ENCODE measurements around the gene SHISA4.
"Not testable (repeated sequence)": the region's sequence is repeated elsewhere in the genome, so short reads cannot be mapped to it uniquely, and the experiment has no call there.

SHISA4 gene

GRCh38 chr1:201888282-201889089 is at the start of gene SHISA4:
TSS of gene SHISA4 (plus strand) at chr1:201888898. CDS start at chr1:201888995, 97 bp downstream.
- no peak for DNase-seq

GRCh38 chr1:201839089-201839488 is 49.6 kb upstream of the SHISA4 start:
- DNase-seq = not testable (repeated sequence)

- DNase-seq = no peak
Measured at GRCh38 chr1:201840055-201840454, 48.6 kb upstream of the SHISA4 start.

GRCh38 chr1:201840490-201840889 is 48.2 kb upstream of the SHISA4 start:
- no peak for DNase-seq

- no peak for DNase-seq
Measured at GRCh38 chr1:201841265-201841912, 47.3 kb upstream of the SHISA4 start.

GRCh38 chr1:201842472-201843027 is 46.1 kb upstream of the SHISA4 start:
- DNase-seq = no peak

- no peak for DNase-seq
Measured at GRCh38 chr1:201845331-201846083, 43.2 kb upstream of the SHISA4 start.

- no peak for DNase-seq
Measured at GRCh38 chr1:201847150-201847549, 41.5 kb upstream of the SHISA4 start.

- no peak for DNase-seq
Measured at GRCh38 chr1:201848230-201848629, 40.5 kb upstream of the SHISA4 start.

- DNase-seq = no peak
Measured at GRCh38 chr1:201849372-201850052, 39.2 kb upstream of the SHISA4 start.

- no peak for DNase-seq
Measured at GRCh38 chr1:201850053-201850397, 38.7 kb upstream of the SHISA4 start.

GRCh38 chr1:201851949-201852348 is 36.7 kb upstream of the SHISA4 start:
- no peak for DNase-seq

GRCh38 chr1:201856722-201857121 is 32.0 kb upstream of the SHISA4 start:
- DNase-seq = not testable (repeated sequence)

- no peak for DNase-seq
Measured at GRCh38 chr1:201859424-201859823, 29.3 kb upstream of the SHISA4 start.

GRCh38 chr1:201861448-201861847 is 27.2 kb upstream of the SHISA4 start:
- DNase-seq = no peak

GRCh38 chr1:201870397-201870796 is 18.3 kb upstream of the SHISA4 start:
- DNase-seq = no peak

GRCh38 chr1:201874672-201875071 is 14.0 kb upstream of the SHISA4 start:
- DNase-seq = no peak

GRCh38 chr1:201876148-201876818 is 12.4 kb upstream of the SHISA4 start:
- no peak for DNase-seq

- DNase-seq = peak; percentile 19
Measured at GRCh38 chr1:201877877-201878401, 10.8 kb upstream of the SHISA4 start.

- no peak for DNase-seq
Measured at GRCh38 chr1:201880928-201881571, 7.6 kb upstream of the SHISA4 start.

GRCh38 chr1:201881617-201882016 is 7.1 kb upstream of the SHISA4 start:
- DNase-seq = no peak

Measured in CD4-positive, alpha-beta T cell treated with Interleukin-21 for 1 hour (primary cell).